ENCODE results near the gene QSOX2.

- TF ChIP-seq POLR2A (IDR thresholded peaks at IDR 0.05) (peak in 1 of 2 donors; percentile 25), CTCF (IDR thresholded peaks at IDR 0.05) (no peak)
These were observed at the start of gene QSOX2 for GRCh38 chr9:136245219-136246150.

Measured in Peyer's patch (tissue), 4 donors.